Thyroid gland (tissue), 4 donors: ENCODE results near the gene MIER2. TPM values are rescaled to one million over a fixed set of nuclear protein-coding genes. Genes with fewer than 3 reads are reported as not detected.

Experiments used
- DNase-seq, 2 donors: peaks; one replicate each; pipeline ENCODE4 v3.0.0-alpha.2; 2019
- H3K27ac ChIP-seq, 3 donors: fragments of 200-600 bp; sonication (generic); 1 replicate in 2 of 3; 2 replicates in 1 of 3; pipeline ENCODE4 v1.5.1; 2016 to 2019; ENCODE audit warnings: mild to moderate bottlenecking in 1 of 3, moderate library complexity in 1 of 3
- H3K27me3 ChIP-seq: fragments of 200-600 bp; sonication (generic); one replicate; pipeline ENCODE4 v1.5.1; 2019
- H3K36me3 ChIP-seq, 2 donors: fragments of 200-600 bp; sonication (generic); one replicate each; pipeline ENCODE4 v1.5.1; 2016 to 2019
- H3K4me1 ChIP-seq, 2 donors: fragments of 200-600 bp; sonication (generic); one replicate each; pipeline ENCODE4 v1.5.1; 2017 to 2019
- H3K4me3 ChIP-seq, 3 donors: fragments of 200-600 bp; sonication (generic); replicated peaks in 1 of 3; 1 replicate in 2 of 3; 2 replicates in 1 of 3; pipeline ENCODE4 v1.5.1; 2016; ENCODE audit warnings: mild to moderate bottlenecking in 1 of 3
- H3K9me3 ChIP-seq: fragments of 200-600 bp; sonication (generic); one replicate; pipeline ENCODE4 v1.5.1; 2017
- POLR2A ChIP-seq, 2 donors: fragments of 450-650 bp; IDR thresholded peaks; one replicate each; pipeline ENCODE4 v1.6.1; 2017; ENCODE audit warnings: antibody characterized with exemption in 2 of 2, mild to moderate bottlenecking in 2 of 2, moderate library complexity in 1 of 2
- WGBS, 2 donors: methylation state at CpG; one replicate each; pipeline ENCODE4 v1.1.5; 2017; 5-methylcytosine and 5-hydroxymethylcytosine counted together
- intact Hi-C: fragments of 100-400 bp; cut with DNase I; formaldehyde crosslinking; loops from one replicate; pipeline ENCODE4 v1.15.1; 2023
- total RNA-seq, 4 donors: library from RNA; depleted of rRNA; stranded (reverse); fragments of >200 nt; gene quantifications; one replicate each; pipeline ENCODE4 v1.2.3, GENCODE V29; 2016
- TF ChIP-seq, protein P1 (sequence below), 6 experiments: fragments of 200-600 bp in 3 of 6; fragments of 450-650 bp in 3 of 6; sonication (generic) in 3 of 6; IDR thresholded peaks; one replicate each; pipeline ENCODE4 v1.5.1; 2016 to 2019; ENCODE audit warnings: antibody characterized with exemption in 6 of 6, mild to moderate bottlenecking in 2 of 6, inconsistent platforms in 1 of 6, moderate library complexity in 1 of 6

The MIER2 gene
- total RNA-seq, 4 donors from 2014 or later: 9.0 to 20.1 (median 11.2) TPM

DNA sequence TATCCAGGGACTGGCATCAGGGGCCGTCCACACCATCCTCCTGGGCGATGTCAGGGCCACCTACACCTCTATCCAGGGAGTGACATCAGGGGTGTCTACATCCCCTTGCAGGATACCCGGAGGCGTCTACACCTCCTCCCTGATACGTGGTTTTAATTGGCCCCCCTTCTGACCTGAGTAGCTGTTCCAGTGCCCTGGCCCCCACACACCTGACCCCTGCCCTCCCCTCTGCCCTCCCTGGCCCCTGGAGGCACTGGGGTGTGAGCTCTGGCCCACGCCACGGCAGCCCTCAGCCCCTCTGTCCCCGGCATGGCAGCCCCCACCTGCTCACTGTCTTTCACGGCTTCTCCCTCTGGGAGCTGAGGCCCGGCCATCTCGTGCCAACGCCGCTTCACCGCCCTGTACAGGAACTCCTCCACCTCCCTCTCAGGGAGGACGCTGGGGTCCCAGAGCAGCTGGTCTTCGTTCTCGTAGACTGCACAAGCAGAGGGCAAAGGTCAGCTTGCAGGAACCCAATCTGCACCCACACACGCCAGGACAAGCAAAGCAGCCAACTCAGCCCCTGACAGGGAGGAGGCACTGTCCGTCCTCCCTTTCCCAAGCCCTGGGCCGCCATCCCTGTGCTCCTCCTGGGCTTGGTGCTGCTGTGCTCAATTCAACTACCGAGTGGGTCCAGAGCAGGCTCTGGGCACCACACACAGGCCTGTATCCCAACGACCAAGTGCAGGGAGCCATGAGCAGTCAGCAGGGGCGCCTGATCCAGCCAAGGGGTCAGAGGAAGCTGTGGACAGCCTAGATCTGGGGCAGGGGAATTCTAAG, 31.2 kb downstream of the MIER2 start:
- Histone ChIP-seq H3K4me1 (no peaks in the 10 kb centered on the region), H3K9me3 (no peaks in the 10 kb centered on the region), H3K27me3 (no peaks in the 10 kb centered on the region), H3K4me3 (no peak overlapping the region), H3K36me3 (peaks cover 20% of the 10 kb centered on the region in 2 donors), H3K27ac (no peak overlapping the region)
- 89 to 91% methylated on average over 17 to 21 of the region's 23 CpGs for WGBS, 2 donors
- DNase-seq: no peak
- TF ChIP-seq POLR2A (IDR thresholded peaks at IDR 0.05): no peak
- TF ChIP-seq, protein P1, sequence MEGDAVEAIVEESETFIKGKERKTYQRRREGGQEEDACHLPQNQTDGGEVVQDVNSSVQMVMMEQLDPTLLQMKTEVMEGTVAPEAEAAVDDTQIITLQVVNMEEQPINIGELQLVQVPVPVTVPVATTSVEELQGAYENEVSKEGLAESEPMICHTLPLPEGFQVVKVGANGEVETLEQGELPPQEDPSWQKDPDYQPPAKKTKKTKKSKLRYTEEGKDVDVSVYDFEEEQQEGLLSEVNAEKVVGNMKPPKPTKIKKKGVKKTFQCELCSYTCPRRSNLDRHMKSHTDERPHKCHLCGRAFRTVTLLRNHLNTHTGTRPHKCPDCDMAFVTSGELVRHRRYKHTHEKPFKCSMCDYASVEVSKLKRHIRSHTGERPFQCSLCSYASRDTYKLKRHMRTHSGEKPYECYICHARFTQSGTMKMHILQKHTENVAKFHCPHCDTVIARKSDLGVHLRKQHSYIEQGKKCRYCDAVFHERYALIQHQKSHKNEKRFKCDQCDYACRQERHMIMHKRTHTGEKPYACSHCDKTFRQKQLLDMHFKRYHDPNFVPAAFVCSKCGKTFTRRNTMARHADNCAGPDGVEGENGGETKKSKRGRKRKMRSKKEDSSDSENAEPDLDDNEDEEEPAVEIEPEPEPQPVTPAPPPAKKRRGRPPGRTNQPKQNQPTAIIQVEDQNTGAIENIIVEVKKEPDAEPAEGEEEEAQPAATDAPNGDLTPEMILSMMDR (IDR thresholded peaks at IDR 0.05): no peak
- intact Hi-C loops: no loop called here

DNA sequence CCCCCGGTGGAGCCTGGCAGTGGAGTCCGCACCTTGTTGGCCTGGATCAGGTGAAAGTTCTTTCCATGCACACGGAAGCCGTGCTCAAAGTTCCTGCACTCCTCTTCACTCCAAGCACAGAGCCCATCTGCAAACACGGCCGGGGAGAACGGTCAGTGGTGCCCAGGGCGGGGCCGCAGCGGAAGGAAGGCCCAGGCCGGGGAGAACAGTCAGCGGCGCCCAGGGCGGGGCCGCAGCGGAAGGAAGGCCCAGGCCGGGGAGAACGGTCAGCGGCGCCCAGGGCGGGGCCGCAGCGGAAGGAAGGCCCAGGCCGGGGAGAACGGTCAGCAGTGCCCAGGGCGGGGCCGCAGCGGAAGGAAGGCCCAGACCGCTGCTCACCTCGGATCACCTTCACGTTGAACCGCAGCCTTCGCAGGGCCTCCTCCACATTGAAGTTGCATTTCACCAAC, 32.8 kb downstream of the MIER2 start:
- DNase-seq: no peak
- H3K27me3 ChIP-seq: no peaks in the 10 kb centered on the region
- TF ChIP-seq POLR2A (IDR thresholded peaks at IDR 0.05): no peak
- TF ChIP-seq, protein P1 (IDR thresholded peaks at IDR 0.05): no peak
- peaks cover 33 to 35% of the 10 kb centered on the region in 2 donors for H3K36me3 ChIP-seq
- H3K4me3 ChIP-seq: no peak overlapping the region
- H3K4me1 ChIP-seq: no peaks in the 10 kb centered on the region
- no peak overlapping the region for H3K27ac ChIP-seq
- intact Hi-C loops: no loop called here
- 92 to 94% methylated on average over 29 to 31 of the region's 33 CpGs for WGBS, 2 donors
- no peaks in the 10 kb centered on the region for H3K9me3 ChIP-seq

DNA sequence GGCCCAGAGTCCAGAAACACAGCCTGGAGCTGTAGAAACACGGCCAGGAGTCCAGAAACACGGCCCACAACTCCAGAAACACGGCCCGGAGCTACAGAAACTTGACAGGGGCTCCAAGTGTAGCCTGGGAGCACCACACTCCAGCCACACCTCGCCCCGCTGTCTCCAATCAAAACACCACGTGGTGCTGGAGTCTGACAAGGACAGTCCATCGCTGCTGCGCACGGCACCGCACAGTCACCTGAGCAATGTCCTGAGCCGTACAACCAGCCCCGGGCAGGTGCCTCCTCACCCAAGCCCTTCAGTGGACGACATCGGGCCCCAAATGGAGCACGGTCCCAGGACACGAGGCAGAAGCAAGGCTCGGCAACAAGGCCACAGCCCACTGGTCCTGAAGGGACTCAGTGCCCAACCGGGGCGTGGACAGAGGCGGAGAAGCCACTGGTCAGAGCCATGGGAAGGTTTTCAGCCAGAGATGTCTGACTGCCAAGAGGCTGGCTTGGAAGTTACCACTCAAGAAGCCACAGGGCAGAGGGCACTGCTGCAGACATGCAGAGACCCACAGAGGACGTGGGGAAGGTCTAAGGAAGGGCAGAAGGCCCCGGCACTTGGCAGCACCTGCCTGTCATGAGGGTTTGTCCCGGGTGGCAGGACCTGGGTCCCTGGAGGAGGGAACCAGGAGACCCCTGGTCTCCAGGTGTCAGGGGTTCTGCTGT, 33.7 kb downstream of the MIER2 start:
- no peak for DNase-seq
- no peaks in the 10 kb centered on the region for H3K27me3 ChIP-seq
- intact Hi-C loops: no loop called here
- WGBS, 2 donors: 89 to 91% methylated on average over 23 to 24 of the region's 24 CpGs
- peaks cover 42 to 44% of the 10 kb centered on the region in 2 donors for H3K36me3 ChIP-seq
- no peaks in the 10 kb centered on the region for H3K4me1 ChIP-seq
- H3K27ac ChIP-seq: no peak overlapping the region
- H3K9me3 ChIP-seq: no peaks in the 10 kb centered on the region
- H3K4me3 ChIP-seq: no peak overlapping the region
- TF ChIP-seq POLR2A (IDR thresholded peaks at IDR 0.05): no peak
- TF ChIP-seq, protein P1 (IDR thresholded peaks at IDR 0.05): no peak

DNA sequence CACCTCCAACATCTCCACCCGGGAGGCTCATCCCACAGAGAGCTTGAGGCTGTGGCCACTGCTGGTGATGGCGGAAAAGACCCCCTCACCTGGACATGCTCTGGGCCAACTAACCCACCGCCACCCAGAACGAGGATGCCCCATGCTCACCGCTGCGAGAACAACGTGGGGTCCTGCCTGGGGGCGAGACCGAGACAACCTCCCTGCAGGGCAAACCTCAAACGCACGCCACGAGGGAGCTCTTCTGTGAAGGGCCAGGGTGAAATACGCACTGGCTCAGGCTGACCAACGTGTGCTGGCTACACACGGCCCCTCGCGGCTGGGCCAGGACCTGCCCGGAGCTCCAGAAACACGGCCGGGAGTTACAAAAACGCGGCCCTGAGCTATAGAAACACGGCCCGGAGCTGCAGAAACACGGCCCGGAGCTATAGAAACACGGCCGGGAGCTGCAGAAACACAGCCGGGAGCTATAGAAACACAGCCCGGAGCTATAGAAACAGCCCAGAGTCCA, 34.4 kb downstream of the MIER2 start:
- no peak for TF ChIP-seq POLR2A (IDR thresholded peaks at IDR 0.05)
- TF ChIP-seq, protein P1 (IDR thresholded peaks at IDR 0.05): no peak
- Histone ChIP-seq H3K4me3 (no peak overlapping the region), H3K27ac (no peak overlapping the region), H3K36me3 (peaks cover 47 to 49% of the 10 kb centered on the region in 2 donors), H3K4me1 (no peaks in the 10 kb centered on the region), H3K27me3 (no peaks in the 10 kb centered on the region), H3K9me3 (no peaks in the 10 kb centered on the region)
- DNase-seq: no peak
- intact Hi-C loops: no loop called here
- 74 to 86% methylated on average over 24 to 29 of the region's 30 CpGs for WGBS, 2 donors

DNA sequence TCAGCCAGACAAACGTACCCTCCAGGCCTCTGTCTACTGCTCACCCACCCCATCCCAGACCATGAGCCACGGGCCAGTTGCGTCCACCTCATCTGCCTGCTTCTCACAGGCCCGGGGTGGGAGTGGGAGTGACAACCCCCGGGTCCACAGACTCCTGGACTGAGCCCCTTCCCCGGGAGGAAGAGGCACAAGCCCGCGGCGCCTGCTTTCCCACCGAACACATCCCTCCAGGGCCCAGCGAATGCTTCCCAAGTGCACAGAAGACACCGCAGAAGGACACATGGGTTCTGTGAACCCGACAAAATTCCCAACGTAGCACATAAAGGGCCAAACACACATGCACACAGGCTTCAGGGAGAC, 35.4 kb downstream of the MIER2 start:
- intact Hi-C loops: no loop called here
- WGBS, 2 donors: 78 to 95% methylated on average over 14 of the region's 14 CpGs
- Histone ChIP-seq H3K27ac (no peak overlapping the region), H3K4me1 (no peaks in the 10 kb centered on the region), H3K4me3 (no peak overlapping the region), H3K36me3 (peaks cover 42 to 51% of the 10 kb centered on the region in 2 donors), H3K9me3 (no peaks in the 10 kb centered on the region), H3K27me3 (no peaks in the 10 kb centered on the region)
- DNase-seq: no peak
- no peak for TF ChIP-seq POLR2A (IDR thresholded peaks at IDR 0.05)
- TF ChIP-seq, protein P1 (IDR thresholded peaks at IDR 0.05): no peak
